Parathyroid adenoma (tissue), 2 donors: Measurements from ENCODE around the gene F7.

Experiments used
- H2AFZ ChIP-seq: fragments of 300-600 bp; sonication (generic); one replicate; pipeline ENCODE4 v1.7.0; 2017; ENCODE audit warnings: antibody characterized with exemption, mild to moderate bottlenecking
- H3K27ac ChIP-seq: fragments of 300-600 bp; sonication (generic); one replicate; pipeline ENCODE4 v1.7.0; 2017
- H3K27me3 ChIP-seq: fragments of 300-600 bp; sonication (generic); one replicate; pipeline ENCODE4 v1.7.0; 2017; ENCODE audit warnings: low read length; ENCODE audit not compliant: control insufficient read depth, insufficient read depth
- H3K36me3 ChIP-seq: fragments of 300-600 bp; sonication (generic); one replicate; pipeline ENCODE4 v1.7.0; 2017; ENCODE audit warnings: low read length; ENCODE audit not compliant: control insufficient read depth, insufficient read depth
- H3K4me1 ChIP-seq: fragments of 300-600 bp; sonication (generic); one replicate; pipeline ENCODE4 v1.7.0; 2017; ENCODE audit warnings: control low read depth
- H3K4me2 ChIP-seq: fragments of 300-600 bp; sonication (generic); one replicate; pipeline ENCODE4 v1.7.0; 2017; ENCODE audit warnings: low read length
- H3K4me3 ChIP-seq: fragments of 300-600 bp; sonication (generic); one replicate; pipeline ENCODE4 v1.7.0; 2017; ENCODE audit warnings: low read depth, low read length
- H3K79me2 ChIP-seq: fragments of 300-600 bp; sonication (generic); one replicate; pipeline ENCODE4 v1.7.0; 2017; ENCODE audit warnings: control low read depth
- H3K9ac ChIP-seq: fragments of 300-600 bp; sonication (generic); one replicate; pipeline ENCODE4 v1.7.0; 2017; ENCODE audit warnings: mild to moderate bottlenecking
- H3K9me3 ChIP-seq: fragments of 300-600 bp; sonication (generic); one replicate; pipeline ENCODE4 v1.7.0; 2017; ENCODE audit warnings: low read length; ENCODE audit not compliant: control insufficient read depth
- CTCF ChIP-seq: fragments of 300-600 bp; sonication (generic); IDR thresholded peaks from one replicate; pipeline ENCODE4 v1.7.0; 2017; ENCODE audit warnings: antibody characterized with exemption, mild to moderate bottlenecking
- donor health status: primary hyperparathyroidism.

F7 gene

GRCh38 chr13:113126265-113127150, 20.9 kb downstream of the F7 start:
- TF ChIP-seq CTCF = no peak
- H3K4me1 ChIP-seq = no peaks in the 10 kb centered on the region
- H3K9ac ChIP-seq = no peak overlapping the region
- no peaks in the 10 kb centered on the region for H3K79me2 ChIP-seq
- H3K36me3 ChIP-seq = no peaks in the 10 kb centered on the region
- no peak overlapping the region for H3K4me2 ChIP-seq
- no peak overlapping the region for H2AFZ ChIP-seq
- H3K9me3 ChIP-seq = no peaks in the 10 kb centered on the region
- no peaks in the 10 kb centered on the region for H3K27me3 ChIP-seq
- no peak overlapping the region for H3K4me3 ChIP-seq
- no peak overlapping the region for H3K27ac ChIP-seq

- H3K4me1 ChIP-seq = no peaks in the 10 kb centered on the region
- H3K4me2 ChIP-seq = no peak overlapping the region
- H3K27me3 ChIP-seq = no peaks in the 10 kb centered on the region
- no peaks in the 10 kb centered on the region for H3K79me2 ChIP-seq
- no peaks in the 10 kb centered on the region for H3K9me3 ChIP-seq
- no peaks in the 10 kb centered on the region for H3K36me3 ChIP-seq
- H3K27ac ChIP-seq = no peak overlapping the region
- no peak overlapping the region for H2AFZ ChIP-seq
- no peak overlapping the region for H3K4me3 ChIP-seq
- no peak for TF ChIP-seq CTCF
- H3K9ac ChIP-seq = no peak overlapping the region
Observed at GRCh38 chr13:113129480-113129879, 23.9 kb downstream of the F7 start.

- H3K4me3 ChIP-seq = no peak overlapping the region
Observed at GRCh38 chr13:113129921-113130750, 24.5 kb downstream of the F7 start.

GRCh38 chr13:113135281-113135760, 29.7 kb downstream of the F7 start:
- Histone ChIP-seq H3K9me3 (no peaks in the 10 kb centered on the region), H3K79me2 (no peaks in the 10 kb centered on the region), H3K9ac (no peak overlapping the region), H3K36me3 (no peaks in the 10 kb centered on the region), H3K27ac (no peak overlapping the region), H3K4me3 (no peak overlapping the region), H3K4me1 (no peaks in the 10 kb centered on the region), H3K4me2 (no peak overlapping the region), H2AFZ (no peak overlapping the region), H3K27me3 (no peaks in the 10 kb centered on the region)
- no peak for TF ChIP-seq CTCF

More at GRCh38 chr13:113129921-113130750, 24.5 kb downstream of the F7 start:
- Histone ChIP-seq H3K27me3 (no peaks in the 10 kb centered on the region), H3K9ac (no peak overlapping the region), H3K36me3 (no peaks in the 10 kb centered on the region), H3K27ac (no peak overlapping the region), H3K79me2 (no peaks in the 10 kb centered on the region), H2AFZ (no peak overlapping the region), H3K4me2 (no peak overlapping the region), H3K4me1 (no peaks in the 10 kb centered on the region), H3K9me3 (no peaks in the 10 kb centered on the region)
- no peak for TF ChIP-seq CTCF
